ENCODE results near the gene PHLDB2.

PHLDB2 gene

DNA sequence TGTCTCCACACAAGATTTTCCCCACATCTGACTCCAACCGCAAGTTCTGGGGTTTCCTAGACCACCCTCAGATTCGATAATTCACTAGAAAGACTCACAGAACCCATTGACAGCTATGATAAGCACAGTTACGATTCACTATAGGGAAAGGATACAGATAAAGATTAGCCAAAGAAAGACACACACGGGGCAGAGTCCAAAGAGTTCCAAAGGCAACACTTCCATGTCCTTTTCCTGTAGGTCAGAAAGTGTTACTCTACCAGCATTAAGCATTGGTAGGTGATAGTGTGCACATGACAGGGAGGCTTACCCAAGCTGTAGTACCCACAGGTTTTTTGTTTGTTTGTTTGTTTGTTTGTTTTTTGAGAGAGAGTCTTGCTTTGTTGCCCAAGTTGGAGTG lies 48.1 kb downstream of the PHLDB2 start:
- no peak overlapping the region; the same call in 1 of the 2 replicates for H3K27ac ChIP-seq
- TF ChIP-seq, protein P1, sequence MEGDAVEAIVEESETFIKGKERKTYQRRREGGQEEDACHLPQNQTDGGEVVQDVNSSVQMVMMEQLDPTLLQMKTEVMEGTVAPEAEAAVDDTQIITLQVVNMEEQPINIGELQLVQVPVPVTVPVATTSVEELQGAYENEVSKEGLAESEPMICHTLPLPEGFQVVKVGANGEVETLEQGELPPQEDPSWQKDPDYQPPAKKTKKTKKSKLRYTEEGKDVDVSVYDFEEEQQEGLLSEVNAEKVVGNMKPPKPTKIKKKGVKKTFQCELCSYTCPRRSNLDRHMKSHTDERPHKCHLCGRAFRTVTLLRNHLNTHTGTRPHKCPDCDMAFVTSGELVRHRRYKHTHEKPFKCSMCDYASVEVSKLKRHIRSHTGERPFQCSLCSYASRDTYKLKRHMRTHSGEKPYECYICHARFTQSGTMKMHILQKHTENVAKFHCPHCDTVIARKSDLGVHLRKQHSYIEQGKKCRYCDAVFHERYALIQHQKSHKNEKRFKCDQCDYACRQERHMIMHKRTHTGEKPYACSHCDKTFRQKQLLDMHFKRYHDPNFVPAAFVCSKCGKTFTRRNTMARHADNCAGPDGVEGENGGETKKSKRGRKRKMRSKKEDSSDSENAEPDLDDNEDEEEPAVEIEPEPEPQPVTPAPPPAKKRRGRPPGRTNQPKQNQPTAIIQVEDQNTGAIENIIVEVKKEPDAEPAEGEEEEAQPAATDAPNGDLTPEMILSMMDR (conservative IDR thresholded peaks at IDR 0.05; ENCODE audit: low read depth) = no peak
- ChIA-PET POLR2A (ENCODE audit: low non-redundant PET) (no interaction called here), CTCF (interaction anchor here (0.6 kb wide), 1 partner anchor 61 kb away, joined by 7 read pairs; no protein-coding TSS in a partner anchor)
- DNase-seq (ENCODE audit: low spot score) = no peak

DNA sequence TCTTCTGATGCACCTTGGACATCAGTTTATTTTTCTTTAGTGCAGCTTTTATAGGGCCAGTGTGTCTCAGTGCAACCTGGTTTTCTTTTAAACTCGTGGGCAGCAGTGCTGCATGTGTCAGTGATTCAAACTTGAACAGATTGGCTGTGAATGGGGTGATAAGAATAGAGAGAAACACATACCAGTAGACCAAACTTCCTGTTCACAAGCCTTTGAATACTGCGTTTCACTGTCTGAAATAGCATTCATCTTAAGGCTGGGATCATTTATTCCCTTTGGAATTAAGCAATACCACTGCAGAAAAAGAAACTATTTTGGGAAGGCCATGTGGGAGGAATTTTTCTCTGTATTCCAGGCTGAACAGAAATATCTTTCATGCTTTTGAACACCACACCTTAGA lies 51.7 kb downstream of the PHLDB2 start:
- no peak for DNase-seq (ENCODE audit: low spot score)
- POLR2A ChIA-PET (ENCODE audit: low non-redundant PET) = no interaction called here
- TF ChIP-seq, protein P1 (conservative IDR thresholded peaks at IDR 0.05; ENCODE audit: low read depth) = no peak
- CTCF ChIA-PET = no interaction called here
- H3K27ac ChIP-seq = no peak overlapping the region

DNA sequence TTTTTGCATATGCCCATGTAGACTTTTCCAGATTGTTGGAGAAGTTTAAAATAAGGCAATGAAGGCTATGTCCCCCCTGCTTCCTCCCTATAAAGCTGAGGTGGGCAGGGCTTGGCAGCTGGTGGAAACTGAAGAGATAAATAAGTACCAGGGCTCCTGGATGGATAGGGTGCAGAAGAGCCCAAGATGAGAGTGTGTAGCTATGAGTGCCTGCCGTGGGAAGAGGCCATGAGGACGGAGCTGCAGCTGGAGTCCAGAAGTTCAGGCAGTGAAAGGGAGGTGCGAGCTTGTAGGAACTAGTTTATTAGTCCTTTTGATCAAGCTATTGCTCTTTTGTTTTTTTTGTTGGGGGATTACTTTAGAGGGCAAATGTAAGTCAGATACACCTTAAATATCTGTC lies 52.4 kb downstream of the PHLDB2 start:
- ChIA-PET CTCF (no interaction called here), POLR2A (ENCODE audit: low non-redundant PET) (no interaction called here)
- no peak overlapping the region for H3K27ac ChIP-seq
- no peak for DNase-seq (ENCODE audit: low spot score)
- TF ChIP-seq, protein P1 (conservative IDR thresholded peaks at IDR 0.05; ENCODE audit: low read depth) = no peak

DNA sequence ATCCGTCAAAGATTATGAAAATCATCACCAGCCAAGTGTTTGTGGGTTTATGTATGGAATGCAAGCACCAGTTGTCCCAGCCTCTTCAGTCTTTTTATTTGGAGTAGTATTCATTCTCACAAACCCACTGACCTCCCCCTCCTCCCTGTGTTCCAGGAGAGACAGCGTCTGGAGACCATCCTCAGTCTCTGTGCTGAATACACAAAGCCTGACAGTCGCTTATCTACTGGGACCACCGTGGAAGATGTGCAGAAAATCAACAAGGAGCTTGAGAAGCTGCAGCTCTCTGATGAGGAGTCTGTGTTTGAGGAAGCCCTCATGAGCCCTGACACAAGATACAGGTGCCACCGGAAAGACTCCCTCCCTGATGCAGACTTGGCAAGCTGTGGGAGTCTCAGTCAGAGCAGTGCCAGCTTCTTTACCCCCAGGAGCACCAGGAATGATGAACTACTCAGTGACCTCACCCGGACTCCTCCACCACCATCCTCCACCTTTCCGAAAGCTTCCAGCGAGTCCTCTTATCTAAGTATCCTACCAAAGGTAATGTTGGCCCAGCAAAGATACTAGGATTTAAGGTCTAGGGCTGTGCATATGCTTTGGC lies 54.2 kb downstream of the PHLDB2 start:
- DNase-seq (ENCODE audit: low spot score) = no peak
- TF ChIP-seq, protein P1 (conservative IDR thresholded peaks at IDR 0.05; ENCODE audit: low read depth) = no peak
- ChIA-PET CTCF (interaction anchor here (0.7 to 0.9 kb wide), 2 partner anchors 8 to 226 kb away, joined by 3 to 5 read pairs; no protein-coding TSS in a partner anchor), POLR2A (ENCODE audit: low non-redundant PET) (interaction anchor here (0.7 kb wide), 1 partner anchor 56 kb away, joined by 3 read pairs; no protein-coding TSS in a partner anchor)
- peak overlapping the region; percentile 33; the same call in 1 of the 2 replicates for H3K27ac ChIP-seq

DNA sequence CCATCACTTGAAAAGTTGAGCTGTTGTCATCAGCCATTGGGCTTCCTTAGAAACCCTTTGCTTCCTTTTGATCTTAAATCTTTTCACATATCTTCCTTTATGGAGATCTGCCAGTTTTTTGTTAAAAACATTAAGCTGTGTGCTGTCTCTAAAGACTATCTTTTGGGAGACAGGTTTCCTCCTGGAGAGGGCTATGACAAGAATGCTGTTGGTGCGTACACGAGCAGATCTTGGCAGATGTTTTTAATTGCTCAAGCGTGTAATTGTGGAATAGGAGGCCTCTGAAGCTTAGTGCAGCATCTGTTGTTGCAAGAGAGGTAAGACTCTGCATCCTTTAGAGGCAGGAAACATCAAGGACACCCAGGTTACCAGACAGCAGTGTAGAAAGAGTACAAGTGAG lies 56.8 kb downstream of the PHLDB2 start:
- TF ChIP-seq, protein P1 (conservative IDR thresholded peaks at IDR 0.05; ENCODE audit: low read depth) = no peak
- ChIA-PET POLR2A (ENCODE audit: low non-redundant PET) (no interaction called here), CTCF (interaction anchor here (0.6 kb wide), 1 partner anchor 165 kb away, joined by 3 read pairs; no protein-coding TSS in a partner anchor)
- no peak overlapping the region for H3K27ac ChIP-seq
- DNase-seq (ENCODE audit: low spot score) = no peak

DNA sequence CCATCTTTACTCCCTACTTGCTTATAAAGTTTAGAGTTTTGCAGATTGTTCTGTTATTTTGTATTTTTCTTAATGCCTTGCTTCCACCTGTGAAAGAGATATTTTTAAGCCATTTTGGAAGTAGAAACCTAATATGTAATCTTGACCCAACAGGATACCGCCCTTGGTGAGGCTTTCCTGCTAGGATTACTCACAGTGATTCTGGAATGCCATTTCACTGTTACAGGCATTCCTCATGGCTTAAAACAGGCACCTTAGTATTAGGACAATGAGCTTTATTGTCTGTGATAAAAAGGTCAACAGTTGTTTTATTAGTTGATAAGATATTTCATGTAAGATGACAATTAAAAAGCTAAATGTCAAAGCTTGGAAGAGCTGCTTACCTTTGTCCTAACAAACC lies 58.2 kb downstream of the PHLDB2 start:
- ChIA-PET CTCF (no interaction called here), POLR2A (ENCODE audit: low non-redundant PET) (no interaction called here)
- peak; percentile 59 for DNase-seq (ENCODE audit: low spot score)

More for the DNA sequence above, 58.2 kb downstream of the PHLDB2 start:
- no peak overlapping the region for H3K27ac ChIP-seq
- TF ChIP-seq, protein P1 (conservative IDR thresholded peaks at IDR 0.05; ENCODE audit: low read depth) = no peak

Measured in RWPE1 (cell line).